ENCODE measurements around the gene USP4. TPM values are rescaled to one million over a fixed set of nuclear protein-coding genes. Genes with fewer than 3 reads are reported as not detected.
"Not testable (repeated sequence)": the region's sequence is repeated elsewhere in the genome, so short reads cannot be mapped to it uniquely, and the experiment has no call there.

USP4 gene
- total RNA-seq, 1 donor from 2014 or later: 23.2 TPM

DNA sequence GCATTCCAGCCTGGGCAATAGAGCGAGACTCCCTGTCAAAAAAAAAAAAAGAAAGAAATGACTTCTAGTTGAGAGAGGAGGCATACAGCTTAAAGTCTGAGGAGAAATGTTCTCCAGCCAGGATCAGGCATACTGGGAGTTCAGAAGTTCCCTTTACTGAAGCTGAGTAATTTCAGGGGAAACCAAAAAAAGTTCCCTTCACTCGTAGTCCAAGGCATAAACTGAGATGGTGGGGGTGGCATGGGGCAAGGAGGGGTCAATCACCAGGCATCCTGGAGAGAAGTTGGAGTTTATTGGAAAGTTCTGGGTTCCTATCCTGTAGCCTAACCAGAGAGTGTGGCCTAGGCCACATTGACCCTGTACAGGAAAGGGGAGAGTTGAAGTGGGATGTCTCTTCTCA is 12.4 kb upstream of the USP4 start:
- DNase-seq (ENCODE audit: low read depth in 2 of 2): peak in 1 of 2 donors; percentile 43

- peak; percentile 27 to 72 for DNase-seq (ENCODE audit: low read depth in 2 of 2)
Measured at GRCh38 chr3:49351521-49352011, 11.7 kb upstream of the USP4 start.

DNA sequence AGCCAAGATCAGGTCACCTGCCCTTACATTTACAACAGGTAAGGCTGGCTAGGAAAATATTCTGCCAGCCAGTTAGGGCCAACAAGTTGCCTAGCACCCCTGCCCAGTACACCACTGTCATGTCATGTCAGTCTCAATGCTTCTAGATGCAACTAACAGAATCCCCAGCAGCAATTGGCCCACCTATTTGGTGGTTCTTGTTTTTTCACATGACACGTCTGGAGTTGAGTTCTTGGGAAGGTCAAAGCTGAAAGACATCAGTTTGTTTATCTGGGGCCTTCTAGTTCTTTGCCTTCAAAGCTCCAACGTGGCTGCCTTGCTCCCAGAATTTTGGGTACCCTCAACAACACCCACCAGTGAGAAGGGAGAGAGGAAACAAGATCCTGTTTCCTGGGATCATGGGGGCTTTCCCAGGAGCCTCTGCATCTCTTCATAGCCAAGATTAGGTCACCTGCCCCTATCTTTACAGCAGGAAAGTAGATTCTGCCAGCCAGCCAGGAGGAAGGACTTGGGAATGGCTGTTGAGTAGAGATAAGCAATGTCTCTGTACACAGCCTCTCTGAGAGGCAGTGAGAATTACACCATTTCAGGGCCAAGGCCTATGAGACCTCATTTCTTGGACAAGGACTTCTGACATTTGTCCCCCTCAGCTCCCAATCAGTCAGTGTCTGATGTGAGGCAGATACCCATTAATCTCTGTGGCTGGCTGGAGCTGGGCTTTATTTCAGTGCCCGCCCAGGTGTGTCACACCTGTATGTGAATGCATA is 9.7 kb upstream of the USP4 start:
- DNase-seq (ENCODE audit: low read depth in 2 of 2): no peak

DNA sequence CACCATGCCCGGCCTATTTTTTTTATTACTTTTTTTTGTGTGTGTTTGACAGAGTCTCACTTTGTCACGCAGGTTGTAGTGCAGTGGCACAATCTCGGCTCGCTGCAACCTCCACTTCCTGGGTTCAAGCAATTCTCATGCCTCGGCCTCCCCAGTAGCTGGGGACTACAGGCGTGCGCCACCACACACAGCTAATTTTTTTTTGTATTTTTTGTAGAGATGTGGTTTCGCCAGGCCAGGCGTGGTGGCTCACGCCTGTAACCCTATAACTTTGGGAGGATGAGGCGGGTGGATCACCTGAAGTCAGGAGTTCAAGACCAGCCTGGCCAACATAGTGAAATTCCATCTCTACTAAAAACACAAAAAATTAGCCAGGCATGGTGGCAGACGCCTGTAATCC is 8.5 kb upstream of the USP4 start:
- DNase-seq (ENCODE audit: low read depth in 2 of 2): not testable (repeated sequence)

DNA sequence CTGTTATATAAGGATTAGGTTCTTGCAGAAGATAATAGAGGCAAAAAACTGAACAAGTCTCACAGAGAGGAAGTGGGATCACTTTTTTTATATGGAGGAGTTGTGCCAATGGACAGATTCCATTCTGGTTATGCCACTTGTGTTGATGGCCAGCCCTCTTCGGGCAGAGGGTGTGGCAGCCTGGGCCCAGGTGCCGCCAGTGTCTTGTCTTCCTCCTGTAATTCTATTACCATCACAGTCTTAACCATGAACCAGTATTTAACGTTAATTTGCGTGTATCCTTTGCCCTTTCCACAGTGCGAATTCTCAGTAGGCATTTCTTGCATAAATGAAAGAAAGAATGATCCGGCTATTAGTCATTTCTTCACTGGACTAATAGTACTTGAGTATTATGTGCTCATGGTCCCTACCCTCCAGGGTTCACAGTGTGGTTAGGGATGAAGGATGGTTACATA is 7.0 kb upstream of the USP4 start:
- peak in 1 of 2 donors; percentile 49 for DNase-seq (ENCODE audit: low read depth in 2 of 2)

DNA sequence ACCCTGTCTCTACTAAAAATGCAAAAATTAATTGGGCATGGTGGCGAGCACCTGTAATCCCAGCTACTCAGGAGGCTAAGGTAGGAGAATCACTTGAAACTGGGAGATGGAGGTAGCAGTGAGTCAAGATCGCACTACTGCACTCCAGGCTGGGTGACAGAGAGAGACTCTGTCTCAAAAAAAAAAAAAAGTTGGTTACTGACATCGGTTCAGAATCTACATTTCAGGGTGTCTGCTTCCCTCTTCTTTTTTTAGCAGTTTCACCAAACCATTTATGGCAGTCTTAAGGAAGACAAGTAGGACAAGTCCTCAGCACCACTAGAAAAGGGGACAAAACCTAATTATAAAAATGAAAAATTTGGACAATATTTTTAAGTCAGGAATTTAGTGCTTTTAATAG is 3.3 kb upstream of the USP4 start:
- DNase-seq (ENCODE audit: low read depth in 2 of 2): no peak

- no peak for DNase-seq (ENCODE audit: low read depth in 2 of 2)
Measured at GRCh38 chr3:49341996-49342395, 2.1 kb upstream of the USP4 start.

DNA sequence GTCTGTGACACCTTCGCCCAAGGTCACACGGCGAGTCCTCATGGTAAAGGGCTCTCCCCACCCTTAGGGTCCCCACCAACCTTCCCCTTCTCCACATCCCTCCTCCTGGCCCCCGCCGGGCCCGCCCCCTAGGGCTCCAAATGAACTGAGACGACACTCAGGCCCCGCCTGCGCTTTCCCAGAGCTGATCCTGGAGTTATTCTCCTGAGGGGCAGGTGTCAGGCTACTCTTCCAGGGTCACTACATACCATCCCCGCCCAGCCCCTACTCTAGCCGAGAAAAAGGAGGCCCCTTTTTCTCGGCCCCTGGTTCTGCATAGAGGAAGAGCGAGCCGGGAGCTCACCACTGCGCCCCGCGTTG is 292 bp downstream of the USP4 start:
- DNase-seq (ENCODE audit: low read depth in 2 of 2): no peak

GRCh38 chr3:49333916-49334633 is 5.8 kb downstream of the USP4 start:
- no peak for DNase-seq (ENCODE audit: low read depth in 2 of 2)

DNA sequence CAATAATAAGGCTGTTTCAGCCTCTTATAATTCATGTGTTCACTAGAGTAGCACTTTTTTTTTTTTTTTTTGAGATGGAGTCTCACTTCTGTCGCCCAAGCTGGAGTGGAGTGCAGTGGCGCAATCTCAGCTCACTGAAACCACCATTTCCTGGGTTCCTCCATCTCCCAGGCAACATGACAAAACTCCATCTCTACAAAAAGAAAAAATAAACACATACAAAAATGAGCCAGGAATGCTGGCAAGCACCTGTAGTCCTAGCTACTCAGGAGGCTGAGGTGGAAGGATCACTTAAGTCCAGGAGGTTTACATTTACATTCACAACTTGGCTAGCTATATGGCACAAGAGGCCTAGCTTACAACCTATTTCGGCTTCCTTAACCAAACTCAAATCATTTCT is 6.8 kb downstream of the USP4 start:
- DNase-seq (ENCODE audit: low read depth in 2 of 2): no peak

- no peak for DNase-seq (ENCODE audit: low read depth in 2 of 2)
Measured at GRCh38 chr3:49329186-49329585, 10.7 kb downstream of the USP4 start.

GRCh38 chr3:49328350-49328749 is 11.5 kb downstream of the USP4 start:
- DNase-seq (ENCODE audit: low read depth in 2 of 2): not testable (repeated sequence)

DNA sequence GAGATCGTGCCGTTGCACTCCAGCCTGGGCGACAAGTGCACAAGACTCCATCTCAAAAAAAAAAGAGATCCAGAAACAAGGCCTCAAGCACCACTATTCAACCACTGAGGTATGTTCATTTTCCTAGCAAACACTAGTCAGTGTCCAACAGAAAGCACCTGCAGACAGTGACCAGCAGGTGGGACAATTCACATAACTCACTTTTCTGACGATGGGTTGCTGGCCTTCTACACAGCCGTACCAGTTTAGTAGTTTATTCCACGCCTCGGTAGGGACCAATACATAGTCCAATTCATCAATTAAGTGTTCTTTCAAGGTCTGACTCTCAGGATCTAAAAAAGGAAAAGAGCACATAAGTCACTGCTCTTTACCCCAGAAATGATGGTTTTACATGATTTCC is 12.4 kb downstream of the USP4 start:
- peak in 1 of 2 donors; percentile 56 for DNase-seq (ENCODE audit: low read depth in 2 of 2)

DNA sequence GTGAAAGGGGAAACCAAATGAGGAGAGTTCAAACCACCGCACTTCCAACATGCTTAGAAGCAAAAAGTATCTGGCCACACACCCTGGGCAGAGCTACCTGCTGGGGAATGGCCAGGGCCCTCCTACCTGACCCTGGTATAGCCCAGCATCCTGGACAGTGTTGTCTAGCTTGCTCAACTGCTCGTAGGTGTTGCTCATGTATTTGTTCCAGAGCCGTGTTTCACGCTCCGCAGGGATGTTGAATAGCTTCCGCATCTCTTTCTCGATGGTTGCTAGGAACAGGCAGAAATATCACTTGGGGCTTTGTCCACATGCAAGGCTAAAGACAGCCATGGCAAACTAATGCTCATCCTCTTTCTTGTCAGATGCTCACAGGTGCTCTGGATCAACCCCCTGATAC is 15.1 kb downstream of the USP4 start:
- no peak for DNase-seq (ENCODE audit: low read depth in 2 of 2)

- no peak for DNase-seq (ENCODE audit: low read depth in 2 of 2)
Measured at GRCh38 chr3:49316696-49317457, 23.0 kb downstream of the USP4 start.

DNA sequence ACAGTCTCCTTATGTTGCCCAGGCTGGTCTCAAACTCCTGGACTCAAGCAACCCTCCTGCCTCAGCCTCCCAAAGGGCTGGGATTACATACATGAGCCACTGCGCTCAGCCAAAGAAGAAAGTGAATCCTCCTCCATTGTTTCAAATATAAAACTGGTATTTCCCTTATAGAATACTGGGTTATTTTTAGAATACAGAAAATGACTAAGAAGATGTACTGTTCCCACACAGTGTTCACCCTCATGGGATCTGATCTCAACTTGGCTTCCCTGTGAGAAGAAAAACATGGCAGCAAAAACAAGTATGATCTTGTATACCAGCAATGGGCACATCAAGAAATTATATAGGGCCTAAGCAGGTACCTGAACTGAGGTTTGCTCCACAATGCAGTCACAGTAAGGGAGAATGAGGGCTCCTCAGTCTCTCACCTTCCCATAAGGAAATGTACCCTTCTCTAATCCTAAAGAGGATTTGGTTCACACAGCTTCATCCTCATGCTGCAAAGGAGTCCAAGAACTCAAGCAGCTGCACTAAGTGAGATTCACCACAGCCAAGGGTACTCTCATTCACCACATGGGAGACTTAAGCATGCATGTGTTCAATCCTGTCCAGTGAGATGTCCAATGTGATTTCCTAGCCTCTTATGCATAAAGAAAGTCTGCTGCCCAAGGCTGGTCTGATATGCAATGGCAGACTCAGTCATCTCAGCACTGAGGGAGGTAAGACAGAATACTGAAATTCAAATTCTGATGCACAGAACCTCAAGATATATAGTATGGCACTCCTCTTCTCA is 25.8 kb downstream of the USP4 start:
- DNase-seq (ENCODE audit: low read depth in 2 of 2): peak in 1 of 2 donors; percentile 47

DNA sequence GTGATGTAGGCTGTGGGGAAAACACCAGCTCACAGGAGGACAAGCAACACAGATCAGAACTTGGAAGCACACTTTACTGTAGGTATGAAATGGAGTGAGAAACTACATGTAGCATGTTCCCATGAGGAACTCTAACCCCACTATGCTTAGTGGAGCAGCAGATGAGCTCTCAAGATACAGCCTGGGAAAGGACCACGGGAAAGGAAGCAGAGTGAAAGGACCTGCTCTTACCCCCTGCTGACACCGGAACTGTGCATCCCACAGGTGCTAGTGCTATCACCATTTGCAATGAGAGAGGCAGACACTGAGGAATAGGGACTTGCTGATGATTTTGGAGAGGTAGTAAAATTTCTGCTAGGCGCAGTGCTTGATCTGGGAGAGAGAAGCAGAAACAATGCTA is 28.6 kb downstream of the USP4 start:
- DNase-seq (ENCODE audit: low read depth in 2 of 2): no peak

DNA sequence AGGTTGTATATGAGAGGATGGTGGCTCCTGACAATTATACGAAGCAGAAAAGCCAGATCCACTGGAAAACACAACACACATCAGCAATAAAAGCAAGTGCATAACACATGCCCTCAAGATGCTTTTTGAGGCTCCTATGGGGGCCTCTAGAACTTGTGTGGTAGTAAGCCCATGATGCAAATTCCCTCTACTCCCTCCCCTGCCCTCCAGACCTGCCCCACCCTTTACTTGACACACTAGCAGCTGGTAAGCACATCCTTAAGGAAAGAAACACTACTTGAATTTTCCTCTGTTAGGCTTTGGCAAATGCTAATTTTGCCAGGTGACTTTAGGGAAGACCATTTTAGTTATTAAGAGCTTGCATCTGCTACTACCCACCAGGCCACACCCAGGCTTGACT is 29.2 kb downstream of the USP4 start:
- no peak for DNase-seq (ENCODE audit: low read depth in 2 of 2)

- no peak for DNase-seq (ENCODE audit: low read depth in 2 of 2)
Measured at GRCh38 chr3:49305608-49306007, 34.2 kb downstream of the USP4 start.

GRCh38 chr3:49302613-49303012 is 37.2 kb downstream of the USP4 start:
- DNase-seq (ENCODE audit: low read depth in 2 of 2): no peak

- DNase-seq (ENCODE audit: low read depth in 2 of 2): no peak
Measured at GRCh38 chr3:49300595-49300994, 39.3 kb downstream of the USP4 start.

Data from lung microvascular endothelial cell (primary cell).